ENCODE data around the gene GTF2IRD1. TPM values are rescaled to one million over a fixed set of nuclear protein-coding genes. Genes with fewer than 3 reads are reported as not detected.
A peak's percentile ranks its signal among the peaks of the same experiment; 100 is the strongest.

Gene GTF2IRD1
- total and polyA plus RNA-seq, 10 donors: 2.4 to 6.6 (median 3.6) TPM

DNA sequence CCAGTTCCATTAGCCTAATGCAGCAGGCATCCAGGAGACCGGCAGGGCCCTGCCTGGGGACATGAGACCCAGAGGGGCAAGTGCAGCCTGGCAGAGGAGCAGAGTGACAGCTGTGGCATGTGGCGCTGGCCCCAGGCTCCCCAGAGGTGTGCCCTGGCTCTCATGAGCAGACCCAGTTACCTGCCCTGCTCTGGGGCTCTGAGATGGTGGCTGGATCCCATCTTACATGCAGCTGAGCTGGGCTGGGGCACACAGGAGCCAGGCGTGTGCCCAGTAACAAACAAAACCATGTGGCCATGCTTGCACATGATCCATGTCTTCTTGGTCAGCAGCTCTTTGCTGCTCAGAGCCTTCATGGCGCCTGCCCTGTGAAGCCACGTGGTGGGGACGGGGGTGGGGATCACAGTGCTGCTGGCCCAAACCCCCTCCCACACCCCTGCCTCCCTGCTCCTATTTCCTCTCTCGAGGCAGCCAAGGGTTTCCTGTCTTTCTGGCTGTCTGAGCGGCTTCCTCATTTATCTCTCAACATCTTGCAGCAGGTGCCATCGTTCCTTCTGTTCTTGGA is 163.6 kb downstream of the GTF2IRD1 start:
- WGBS, 5 donors: 18 to 30% (median 26%) methylated on average over 7 to 9 of the region's 9 CpGs
- H3K27me3 ChIP-seq (replicated peaks in 1 of 7): no peaks in the 10 kb centered on the region
- TF ChIP-seq POLR2A (IDR thresholded peaks at IDR 0.05): no peak
- TF ChIP-seq, protein P1, sequence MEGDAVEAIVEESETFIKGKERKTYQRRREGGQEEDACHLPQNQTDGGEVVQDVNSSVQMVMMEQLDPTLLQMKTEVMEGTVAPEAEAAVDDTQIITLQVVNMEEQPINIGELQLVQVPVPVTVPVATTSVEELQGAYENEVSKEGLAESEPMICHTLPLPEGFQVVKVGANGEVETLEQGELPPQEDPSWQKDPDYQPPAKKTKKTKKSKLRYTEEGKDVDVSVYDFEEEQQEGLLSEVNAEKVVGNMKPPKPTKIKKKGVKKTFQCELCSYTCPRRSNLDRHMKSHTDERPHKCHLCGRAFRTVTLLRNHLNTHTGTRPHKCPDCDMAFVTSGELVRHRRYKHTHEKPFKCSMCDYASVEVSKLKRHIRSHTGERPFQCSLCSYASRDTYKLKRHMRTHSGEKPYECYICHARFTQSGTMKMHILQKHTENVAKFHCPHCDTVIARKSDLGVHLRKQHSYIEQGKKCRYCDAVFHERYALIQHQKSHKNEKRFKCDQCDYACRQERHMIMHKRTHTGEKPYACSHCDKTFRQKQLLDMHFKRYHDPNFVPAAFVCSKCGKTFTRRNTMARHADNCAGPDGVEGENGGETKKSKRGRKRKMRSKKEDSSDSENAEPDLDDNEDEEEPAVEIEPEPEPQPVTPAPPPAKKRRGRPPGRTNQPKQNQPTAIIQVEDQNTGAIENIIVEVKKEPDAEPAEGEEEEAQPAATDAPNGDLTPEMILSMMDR (IDR thresholded peaks at IDR 0.05 in 8 of 11, conservative IDR thresholded peaks at IDR 0.05 in 3 of 11): no peak
- peak in 1 of 3 donors; percentile 36 for TF ChIP-seq POLR2AphosphoS5 (IDR thresholded peaks at IDR 0.05)
- peak overlapping the region in 4 of 8 donors; percentile 1 to 59 (median 17) for H3K27ac ChIP-seq
- no peak for DNase-seq
- H3K9me3 ChIP-seq: no peaks in the 10 kb centered on the region
- H3K4me1 ChIP-seq: peaks cover 4 to 24% (median 14%) of the 10 kb centered on the region in 6 donors
- H3K4me3 ChIP-seq: peak overlapping the region in 1 of 8 donors; percentile 28
- H3K36me3 ChIP-seq: no peaks in the 10 kb centered on the region
- intact Hi-C loops (cut with DNase I; ENCODE audit: low total_unique reads): no loop called here

DNA sequence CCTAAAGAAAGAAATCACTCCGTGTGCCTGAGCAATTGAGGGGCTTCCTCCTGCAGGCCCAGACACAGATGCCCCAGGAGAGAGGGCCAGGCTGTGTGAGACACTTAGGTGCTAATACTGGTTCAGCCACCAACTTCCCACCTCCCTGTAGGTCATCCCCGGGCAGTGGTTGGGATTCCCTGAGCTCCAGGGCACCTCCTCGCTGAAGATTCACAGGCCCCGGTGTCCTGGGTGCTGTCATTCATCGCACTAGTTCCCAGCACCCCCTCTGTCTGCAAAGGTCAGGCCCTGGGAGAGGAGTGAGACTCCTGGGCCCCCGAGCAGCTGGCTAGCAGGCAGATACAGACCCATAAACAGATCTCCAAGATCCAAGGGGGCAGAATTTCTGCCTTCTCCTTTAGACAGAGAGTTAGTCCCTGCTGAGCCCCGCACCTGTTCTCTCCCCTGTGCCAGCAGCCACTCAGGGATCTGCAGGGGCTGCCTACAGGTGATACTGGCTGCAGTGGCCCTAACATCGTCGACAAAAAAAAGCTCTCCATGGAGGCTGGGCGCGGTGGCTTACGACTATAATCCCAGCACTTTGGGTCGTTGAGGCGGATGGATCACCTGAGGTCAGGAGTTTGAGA is 165.6 kb downstream of the GTF2IRD1 start:
- no peak for DNase-seq
- WGBS, 5 donors: 88 to 94% (median 92%) methylated on average over 12 to 14 of the region's 14 CpGs
- no peak overlapping the region for H3K4me3 ChIP-seq
- no peak overlapping the region for H3K27ac ChIP-seq
- TF ChIP-seq POLR2A (IDR thresholded peaks at IDR 0.05) (no peak), POLR2AphosphoS5 (IDR thresholded peaks at IDR 0.05) (no peak)
- TF ChIP-seq, protein P1 (IDR thresholded peaks at IDR 0.05 in 8 of 11, conservative IDR thresholded peaks at IDR 0.05 in 3 of 11): no peak
- no peaks in the 10 kb centered on the region for H3K36me3 ChIP-seq
- peaks cover 4 to 24% (median 14%) of the 10 kb centered on the region in 6 donors for H3K4me1 ChIP-seq
- no peaks in the 10 kb centered on the region for H3K9me3 ChIP-seq
- H3K27me3 ChIP-seq (replicated peaks in 1 of 7): no peaks in the 10 kb centered on the region
- intact Hi-C loops (cut with DNase I; ENCODE audit: low total_unique reads): no loop called here

DNA sequence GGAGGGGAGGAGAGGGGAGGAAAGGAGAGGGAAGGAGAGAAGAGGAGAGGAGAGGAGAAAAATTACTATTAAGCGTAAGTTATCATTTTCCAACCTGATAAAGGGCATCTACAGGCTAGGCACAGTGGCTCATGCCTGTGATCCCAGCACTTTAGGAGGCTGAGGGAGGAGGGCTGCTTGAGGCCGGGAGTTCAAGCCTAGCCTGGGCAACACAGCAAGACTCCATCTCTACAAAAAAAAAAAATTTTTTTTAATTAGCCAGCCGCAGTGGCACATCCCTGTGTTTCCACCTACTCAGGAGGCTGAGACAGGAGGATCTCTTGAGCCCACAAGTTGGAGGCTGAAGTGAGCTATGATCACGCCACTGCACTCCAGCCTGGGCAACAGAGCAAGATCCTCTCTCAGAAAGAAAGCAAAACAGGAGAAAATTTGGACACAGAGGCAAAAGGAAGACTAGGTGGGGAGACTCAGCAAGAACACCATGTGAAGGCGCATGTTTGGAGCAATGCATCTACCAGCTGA is 168.6 kb downstream of the GTF2IRD1 start:
- intact Hi-C loops (cut with DNase I; ENCODE audit: low total_unique reads): no loop called here
- Histone ChIP-seq H3K27me3 (replicated peaks in 1 of 7) (no peaks in the 10 kb centered on the region), H3K36me3 (no peaks in the 10 kb centered on the region), H3K27ac (no peak overlapping the region), H3K4me3 (no peak overlapping the region), H3K9me3 (no peaks in the 10 kb centered on the region), H3K4me1 (peaks cover 2 to 18% (median 11%) of the 10 kb centered on the region in 6 donors)
- TF ChIP-seq, protein P1 (IDR thresholded peaks at IDR 0.05 in 8 of 11, conservative IDR thresholded peaks at IDR 0.05 in 3 of 11): no peak
- no peak for TF ChIP-seq POLR2A (IDR thresholded peaks at IDR 0.05)
- no peak for TF ChIP-seq POLR2AphosphoS5 (IDR thresholded peaks at IDR 0.05)
- 85 to 96% (median 94%) methylated on average over 5 of the region's 5 CpGs for WGBS, 5 donors
- no peak for DNase-seq

DNA sequence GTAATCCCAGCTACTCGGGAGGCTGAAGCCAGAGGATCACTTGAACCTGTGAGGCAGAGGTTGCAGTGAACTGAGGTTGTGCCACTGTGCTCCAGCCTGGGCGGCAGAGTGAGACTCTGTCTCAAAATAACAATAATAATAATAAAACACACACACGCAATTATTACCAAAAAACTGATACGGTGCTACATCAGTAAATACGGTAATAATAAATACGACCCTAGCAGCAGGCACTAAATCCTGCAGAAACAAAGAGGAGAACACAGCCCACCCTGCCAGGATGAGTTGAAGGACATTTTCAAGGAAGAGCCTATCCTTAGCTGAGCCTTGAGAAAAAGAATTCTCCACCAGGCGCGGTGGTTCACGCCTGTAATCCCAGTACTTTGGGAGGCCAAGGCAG is 169.4 kb downstream of the GTF2IRD1 start:
- H3K4me3 ChIP-seq: no peak overlapping the region
- TF ChIP-seq, protein P1 (IDR thresholded peaks at IDR 0.05 in 8 of 11, conservative IDR thresholded peaks at IDR 0.05 in 3 of 11): no peak
- TF ChIP-seq POLR2A (IDR thresholded peaks at IDR 0.05): no peak
- H3K27me3 ChIP-seq (replicated peaks in 1 of 7): no peaks in the 10 kb centered on the region
- no peaks in the 10 kb centered on the region for H3K9me3 ChIP-seq
- WGBS, 5 donors: 81 to 87% (median 83%) methylated on average over 9 of the region's 9 CpGs
- peaks cover 0 to 13% (median 9%) of the 10 kb centered on the region in 6 donors for H3K4me1 ChIP-seq
- no peak overlapping the region for H3K27ac ChIP-seq
- no peak for DNase-seq
- intact Hi-C loops (cut with DNase I; ENCODE audit: low total_unique reads): no loop called here
- H3K36me3 ChIP-seq: no peaks in the 10 kb centered on the region

All from spleen (tissue), 11 donors.